H1 (cell line): ENCODE results near the gene EDA.

Source experiments
- CHD2 ChIP-seq: IDR thresholded peaks from 2 replicates; pipeline ENCODE4 v1.6.1; 2012; ENCODE audit warnings: low read length, improper control_type of control experiment
- MAFK ChIP-seq: IDR thresholded peaks from 2 replicates; pipeline ENCODE4 v1.6.1; 2012; ENCODE audit warnings: low read depth, mild to moderate bottlenecking, improper control_type of control experiment, low read length
- POLR2AphosphoS5 ChIP-seq: IDR thresholded peaks from 2 replicates; pipeline ENCODE4 v1.6.1; 2011; ENCODE audit warnings: low read depth, low read length
- SUZ12 ChIP-seq: fragments of 200-600 bp; sonication (generic); IDR thresholded peaks from 2 replicates; pipeline ENCODE4 v1.6.1; 2012; ENCODE audit warnings: mild to moderate bottlenecking, inconsistent platforms, low read length, moderate library complexity, mixed read lengths
- YY1 ChIP-seq: IDR thresholded peaks from 2 replicates; pipeline ENCODE4 v1.6.1; 2011; ENCODE audit warnings: low read depth, mild to moderate bottlenecking, low read length
- TF ChIP-seq, protein P1 (sequence below), 3 experiments: IDR thresholded peaks; 1 replicate in 2 of 3; 2 replicates in 1 of 3; pipeline versions ENCODE4 v1.5.1 to v1.6.1; 2011; ENCODE audit warnings: low read length in 3 of 3, mild to moderate bottlenecking in 3 of 3, inconsistent platforms in 2 of 3, low read depth in 1 of 3, moderate library complexity in 1 of 3; ENCODE audit not compliant: insufficient read depth in 1 of 3; ENCODE audit errors: control extremely low read depth in 1 of 3

DNA sequence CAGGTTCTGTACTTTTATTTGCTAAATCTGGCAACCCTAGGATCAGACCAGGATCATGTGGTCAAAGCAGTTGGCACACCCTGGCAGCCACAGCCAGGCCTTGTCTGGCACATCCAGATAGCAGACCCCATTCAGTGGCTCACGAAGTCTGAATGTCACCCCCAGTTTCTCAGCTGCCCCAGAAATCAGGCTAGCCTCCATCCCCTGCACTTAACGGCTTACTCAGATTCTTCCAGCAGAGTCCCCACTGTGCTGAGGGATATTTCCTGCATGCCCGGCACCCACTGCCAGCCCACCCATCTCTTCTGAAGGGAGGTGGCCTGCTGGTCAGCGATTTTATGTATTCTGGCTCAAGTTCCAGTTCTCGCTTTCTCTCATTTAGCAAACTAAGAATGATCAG lies 438.5 kb downstream of the EDA start:
- TF ChIP-seq YY1: no peak
- no peak for TF ChIP-seq CHD2
- no peak for TF ChIP-seq MAFK
- no peak for TF ChIP-seq POLR2AphosphoS5
- TF ChIP-seq SUZ12: no peak
- TF ChIP-seq, protein P1, sequence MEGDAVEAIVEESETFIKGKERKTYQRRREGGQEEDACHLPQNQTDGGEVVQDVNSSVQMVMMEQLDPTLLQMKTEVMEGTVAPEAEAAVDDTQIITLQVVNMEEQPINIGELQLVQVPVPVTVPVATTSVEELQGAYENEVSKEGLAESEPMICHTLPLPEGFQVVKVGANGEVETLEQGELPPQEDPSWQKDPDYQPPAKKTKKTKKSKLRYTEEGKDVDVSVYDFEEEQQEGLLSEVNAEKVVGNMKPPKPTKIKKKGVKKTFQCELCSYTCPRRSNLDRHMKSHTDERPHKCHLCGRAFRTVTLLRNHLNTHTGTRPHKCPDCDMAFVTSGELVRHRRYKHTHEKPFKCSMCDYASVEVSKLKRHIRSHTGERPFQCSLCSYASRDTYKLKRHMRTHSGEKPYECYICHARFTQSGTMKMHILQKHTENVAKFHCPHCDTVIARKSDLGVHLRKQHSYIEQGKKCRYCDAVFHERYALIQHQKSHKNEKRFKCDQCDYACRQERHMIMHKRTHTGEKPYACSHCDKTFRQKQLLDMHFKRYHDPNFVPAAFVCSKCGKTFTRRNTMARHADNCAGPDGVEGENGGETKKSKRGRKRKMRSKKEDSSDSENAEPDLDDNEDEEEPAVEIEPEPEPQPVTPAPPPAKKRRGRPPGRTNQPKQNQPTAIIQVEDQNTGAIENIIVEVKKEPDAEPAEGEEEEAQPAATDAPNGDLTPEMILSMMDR (IDR thresholded peaks at IDR 0.05; ENCODE audit: control extremely low read depth in 1 of 3, insufficient read depth in 1 of 3, low read depth in 1 of 3, low read length in 3 of 3): no peak
